SK-N-SH (cell line): Measurements from ENCODE around the gene ODAD3.
"Not testable (repeated sequence)": the region's sequence is repeated elsewhere in the genome, so short reads cannot be mapped to it uniquely, and the experiment has no call there.

Source experiments
- CTCF ChIP-seq: fragments of 200-600 bp; sonication (generic); IDR thresholded peaks from 2 replicates; pipeline ENCODE4 v1.6.1; 2017; ENCODE audit warnings: antibody characterized with exemption, mild to moderate bottlenecking, moderate library complexity
- IRF3 ChIP-seq: fragments of 150-350 bp; IDR thresholded peaks from 2 replicates; pipeline ENCODE4 v1.6.1; 2016; ENCODE audit warnings: mild to moderate bottlenecking, low read depth, low read length
- JUND ChIP-seq: IDR thresholded peaks from 2 replicates; pipeline ENCODE4 v1.4.0; 2012
- POLR2AphosphoS5 ChIP-seq: IDR thresholded peaks from 2 replicates; pipeline ENCODE4 v1.6.1; 2012; ENCODE audit warnings: low read depth, low read length
- RAD21 ChIP-seq: IDR thresholded peaks from 2 replicates; pipeline ENCODE4 v1.6.1; 2012; ENCODE audit warnings: mild to moderate bottlenecking, low read length
- RCOR1 ChIP-seq: fragments of 150-350 bp; IDR thresholded peaks from 2 replicates; pipeline ENCODE4 v1.6.1; 2017; ENCODE audit warnings: antibody characterized with exemption, low read length
- TEAD4 ChIP-seq: IDR thresholded peaks from 2 replicates; pipeline ENCODE4 v1.4.0; 2012; ENCODE audit warnings: mild to moderate bottlenecking, borderline replicate concordance; ENCODE audit not compliant: insufficient read depth
- USF1 ChIP-seq: IDR thresholded peaks from 2 replicates; pipeline ENCODE4 v1.4.0; 2012; ENCODE audit warnings: low read depth, borderline replicate concordance
- YY1 ChIP-seq: IDR thresholded peaks from 2 replicates; pipeline ENCODE4 v1.4.0; 2012; ENCODE audit warnings: low read depth, mild to moderate bottlenecking

DNA sequence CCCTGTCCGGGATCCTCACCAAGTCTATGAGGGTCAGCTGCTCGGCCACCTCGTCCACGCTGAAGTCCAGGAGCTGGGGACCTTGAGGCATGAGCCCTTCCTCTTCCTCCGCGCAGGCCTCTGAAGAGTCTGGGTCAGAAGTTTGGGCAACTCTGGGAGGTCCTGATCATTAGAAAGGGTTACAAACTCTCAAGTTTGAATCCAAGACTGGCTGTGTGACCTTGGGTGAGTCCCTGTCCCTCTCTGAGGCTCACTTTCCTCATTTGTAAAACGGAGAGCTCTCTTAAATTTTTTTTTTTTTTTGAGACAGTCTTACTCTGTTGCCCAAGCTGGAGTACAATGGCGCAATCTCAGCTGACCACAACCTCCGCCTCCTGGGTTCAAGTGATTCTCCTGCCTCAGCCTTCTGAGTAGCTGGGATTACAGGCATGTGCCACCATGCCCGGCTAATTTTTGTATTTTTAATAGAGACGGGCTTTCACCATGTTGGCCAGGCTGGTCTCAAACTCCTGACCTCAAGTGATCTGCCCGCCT is 28.2 kb downstream of the ODAD3 start:
- not testable (repeated sequence) for TF ChIP-seq USF1, RAD21, CTCF, RCOR1, JUND, POLR2AphosphoS5, IRF3, YY1, TEAD4
